ENCODE results near the gene NPAS1. TPM values are rescaled to one million over a fixed set of nuclear protein-coding genes. Genes with fewer than 3 reads are reported as not detected.
"Not testable (repeated sequence)": the region's sequence is repeated elsewhere in the genome, so short reads cannot be mapped to it uniquely, and the experiment has no call there.

Gene NPAS1
- total and polyA plus RNA-seq, 2 experiments from 2014 or later: 0.23 to 4.5 TPM

DNA sequence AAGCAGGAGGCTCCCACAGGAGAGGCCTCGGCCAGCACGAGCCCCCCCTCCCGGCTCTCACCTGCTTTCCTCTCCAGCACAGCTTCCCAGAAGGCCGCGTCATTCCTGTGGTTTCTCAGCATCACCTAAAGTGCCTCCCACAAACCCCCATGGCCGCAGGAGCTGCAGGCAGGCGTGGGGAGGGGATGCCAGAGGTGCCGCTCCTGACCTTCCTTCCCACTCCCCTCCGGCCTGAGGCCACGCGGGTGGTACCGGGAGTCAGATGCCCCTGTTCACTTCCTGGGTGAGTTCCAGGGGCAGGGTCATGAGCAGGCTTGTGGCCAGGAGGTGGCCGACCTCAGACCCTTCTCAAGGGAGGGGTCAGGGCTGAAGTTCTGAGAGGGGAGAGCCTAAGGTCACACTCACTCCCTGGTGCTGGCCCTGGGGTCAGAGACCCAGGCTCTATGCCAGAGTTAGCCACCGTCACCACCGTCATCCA lies 14.4 kb upstream of the NPAS1 start:
- H3K9me3 ChIP-seq (ENCODE audit: low read depth): no peaks in the 10 kb centered on the region
- no peaks in the 10 kb centered on the region for H3K36me3 ChIP-seq (replicated peaks; ENCODE audit: insufficient read depth, low read depth)
- no peak for TF ChIP-seq EZH2 (IDR thresholded peaks at IDR 0.05; ENCODE audit: borderline replicate concordance)
- no peak for TF ChIP-seq CTCF (IDR thresholded peaks at IDR 0.05; ENCODE audit: poor library complexity)
- TF ChIP-seq EZH2phosphoT487 (IDR thresholded peaks at IDR 0.05; ENCODE audit: low read depth, severe bottlenecking, unreplicated experiment): no peak
- no peak for DNase-seq (ENCODE audit: low spot score)
- no peak overlapping the region for H2AFZ ChIP-seq
- no peaks in the 10 kb centered on the region for H3K9me2 ChIP-seq (replicated peaks; ENCODE audit: insufficient read depth)
- no peaks in the 10 kb centered on the region for H3K27me3 ChIP-seq
- no peak overlapping the region for H3K4me2 ChIP-seq
- WGBS (ENCODE audit: low lambda C conversion rate, missing lambda C conversion rate): 89% methylated on average over 14 of the region's 15 CpGs
- no peaks in the 10 kb centered on the region for H4K20me1 ChIP-seq (ENCODE audit: insufficient read depth, poor library complexity, severe bottlenecking)
- H3K4me3 ChIP-seq: no peak overlapping the region
- H3K4me1 ChIP-seq (ENCODE audit: insufficient read depth): no peaks in the 10 kb centered on the region
- no peak overlapping the region for H3K27ac ChIP-seq
- H3K79me2 ChIP-seq: no peaks in the 10 kb centered on the region

DNA sequence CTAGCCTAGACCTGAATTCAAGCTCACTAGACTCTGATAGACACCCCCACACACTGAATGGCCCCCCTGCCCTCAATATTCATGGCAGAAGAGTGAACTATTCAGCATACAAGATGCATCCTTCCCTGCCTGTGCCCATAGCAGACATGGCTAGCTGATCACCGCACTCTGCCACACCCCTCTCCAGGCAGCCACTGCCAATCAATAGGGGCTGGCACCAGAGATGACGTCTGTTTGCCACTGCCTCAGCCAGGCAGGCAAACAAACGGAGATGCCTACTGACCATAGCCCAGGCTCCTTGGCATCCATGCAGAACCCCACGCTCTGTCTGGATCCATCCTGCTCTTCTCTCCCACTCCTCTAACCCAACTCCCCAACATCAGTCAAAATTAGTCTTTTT lies 13.8 kb upstream of the NPAS1 start:
- Histone ChIP-seq H3K9me3 (ENCODE audit: low read depth) (no peaks in the 10 kb centered on the region), H3K9me2 (replicated peaks; ENCODE audit: insufficient read depth) (no peaks in the 10 kb centered on the region), H3K79me2 (no peaks in the 10 kb centered on the region), H3K27ac (no peak overlapping the region), H3K4me2 (no peak overlapping the region), H3K36me3 (replicated peaks; ENCODE audit: insufficient read depth, low read depth) (no peaks in the 10 kb centered on the region), H3K4me3 (no peak overlapping the region), H3K4me1 (ENCODE audit: insufficient read depth) (no peaks in the 10 kb centered on the region), H3K27me3 (no peaks in the 10 kb centered on the region), H2AFZ (no peak overlapping the region), H4K20me1 (ENCODE audit: insufficient read depth, poor library complexity, severe bottlenecking) (no peaks in the 10 kb centered on the region)
- TF ChIP-seq EZH2 (IDR thresholded peaks at IDR 0.05; ENCODE audit: borderline replicate concordance): no peak
- TF ChIP-seq CTCF (IDR thresholded peaks at IDR 0.05; ENCODE audit: poor library complexity): no peak
- DNase-seq (ENCODE audit: low spot score): no peak
- 85% methylated on average over 4 of the region's 4 CpGs for WGBS (ENCODE audit: low lambda C conversion rate, missing lambda C conversion rate)

GRCh38 chr19:47006496-47006895 lies 13.1 kb upstream of the NPAS1 start:
- no peaks in the 10 kb centered on the region for H3K27me3 ChIP-seq
- H4K20me1 ChIP-seq (ENCODE audit: insufficient read depth, poor library complexity, severe bottlenecking): no peaks in the 10 kb centered on the region
- H3K79me2 ChIP-seq: no peaks in the 10 kb centered on the region
- H3K27ac ChIP-seq: no peak overlapping the region
- no peak overlapping the region for H3K4me3 ChIP-seq
- no peaks in the 10 kb centered on the region for H3K4me1 ChIP-seq (ENCODE audit: insufficient read depth)
- H3K36me3 ChIP-seq (replicated peaks; ENCODE audit: insufficient read depth, low read depth): no peaks in the 10 kb centered on the region
- no peaks in the 10 kb centered on the region for H3K9me2 ChIP-seq (replicated peaks; ENCODE audit: insufficient read depth)
- H2AFZ ChIP-seq: no peak overlapping the region
- no peak for DNase-seq (ENCODE audit: low spot score)
- TF ChIP-seq CTCF (IDR thresholded peaks at IDR 0.05; ENCODE audit: poor library complexity): no peak
- no peaks in the 10 kb centered on the region for H3K9me3 ChIP-seq (ENCODE audit: low read depth)
- WGBS (ENCODE audit: low lambda C conversion rate, missing lambda C conversion rate): 68% methylated on average over 8 of the region's 8 CpGs
- no peak overlapping the region for H3K4me2 ChIP-seq

- not testable (repeated sequence) for DNase-seq (ENCODE audit: low spot score); H3K27me3 ChIP-seq; H3K4me3 ChIP-seq; H3K27ac ChIP-seq; H3K36me3 ChIP-seq (replicated peaks; ENCODE audit: insufficient read depth, low read depth); H4K20me1 ChIP-seq (ENCODE audit: insufficient read depth, poor library complexity, severe bottlenecking); H3K79me2 ChIP-seq; H2AFZ ChIP-seq; H3K4me2 ChIP-seq; H3K4me1 ChIP-seq (ENCODE audit: insufficient read depth); H3K9me3 ChIP-seq (ENCODE audit: low read depth); H3K9me2 ChIP-seq (replicated peaks; ENCODE audit: insufficient read depth)
- 71% methylated on average over 8 of the region's 8 CpGs for WGBS (ENCODE audit: low lambda C conversion rate, missing lambda C conversion rate)
Observed at GRCh38 chr19:47010549-47010948, 9.1 kb upstream of the NPAS1 start.
